ENCODE measurements around the gene HERC6. TPM values are rescaled to one million over a fixed set of nuclear protein-coding genes. Genes with fewer than 3 reads are reported as not detected.
"Not testable (repeated sequence)": the region's sequence is repeated elsewhere in the genome, so short reads cannot be mapped to it uniquely, and the experiment has no call there.

Gene HERC6
- total RNA-seq, 1 experiment from 2014 or later: 7.6 TPM

DNA sequence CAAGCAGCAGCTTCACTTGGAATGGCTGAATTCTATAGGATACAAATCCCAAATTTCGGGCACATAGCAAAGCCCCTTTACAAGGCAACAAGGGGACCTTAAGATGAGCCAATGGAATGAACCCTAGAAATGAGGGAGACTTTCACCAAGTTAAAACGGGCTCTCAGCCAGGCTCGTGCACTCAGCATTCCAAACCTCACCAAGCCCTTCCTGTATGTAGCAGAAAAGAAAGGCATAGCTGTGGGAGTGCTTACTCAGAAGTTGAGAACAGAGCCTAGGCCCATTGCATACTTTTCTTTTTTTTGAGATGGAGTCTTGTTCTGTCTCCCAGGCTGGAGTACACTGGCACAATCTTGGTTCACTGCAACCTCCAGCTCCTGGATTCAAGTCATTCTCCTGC is 67.5 kb downstream of the HERC6 start:
- intact Hi-C loops (cut with micrococcal nuclease; ENCODE audit: unreplicated experiment): loop anchor here (1.0 kb wide), 1 partner anchor 69 kb away; no protein-coding TSS in a partner anchor
- ChIA-PET CTCF (interaction anchor here (0.9 kb wide), 1 partner anchor 24 kb away, joined by 3 read pairs; no protein-coding TSS in a partner anchor), POLR2A (no interaction called here)
- Mint-ChIP-seq H3K27ac (ENCODE audit: unreplicated experiment) (no peak overlapping the region), H3K4me1 (ENCODE audit: low read depth, unreplicated experiment) (no peaks in the 10 kb centered on the region), H3K27me3 (ENCODE audit: insufficient read depth, unreplicated experiment) (no peaks in the 10 kb centered on the region), H3K9me3 (ENCODE audit: unreplicated experiment) (no peaks in the 10 kb centered on the region), H3K4me3 (ENCODE audit: unreplicated experiment) (no peak overlapping the region), H3K36me3 (ENCODE audit: insufficient read depth, unreplicated experiment) (no peaks in the 10 kb centered on the region)
- no peaks in the 10 kb centered on the region for H3K4me1 ChIP-seq
- H3K27me3 ChIP-seq (replicated peaks; ENCODE audit: control insufficient read depth, insufficient read depth, low read length): no peaks in the 10 kb centered on the region
- H3K4me3 ChIP-seq (ENCODE audit: low read depth, low read length): no peak overlapping the region
- TF ChIP-seq, protein P1, sequence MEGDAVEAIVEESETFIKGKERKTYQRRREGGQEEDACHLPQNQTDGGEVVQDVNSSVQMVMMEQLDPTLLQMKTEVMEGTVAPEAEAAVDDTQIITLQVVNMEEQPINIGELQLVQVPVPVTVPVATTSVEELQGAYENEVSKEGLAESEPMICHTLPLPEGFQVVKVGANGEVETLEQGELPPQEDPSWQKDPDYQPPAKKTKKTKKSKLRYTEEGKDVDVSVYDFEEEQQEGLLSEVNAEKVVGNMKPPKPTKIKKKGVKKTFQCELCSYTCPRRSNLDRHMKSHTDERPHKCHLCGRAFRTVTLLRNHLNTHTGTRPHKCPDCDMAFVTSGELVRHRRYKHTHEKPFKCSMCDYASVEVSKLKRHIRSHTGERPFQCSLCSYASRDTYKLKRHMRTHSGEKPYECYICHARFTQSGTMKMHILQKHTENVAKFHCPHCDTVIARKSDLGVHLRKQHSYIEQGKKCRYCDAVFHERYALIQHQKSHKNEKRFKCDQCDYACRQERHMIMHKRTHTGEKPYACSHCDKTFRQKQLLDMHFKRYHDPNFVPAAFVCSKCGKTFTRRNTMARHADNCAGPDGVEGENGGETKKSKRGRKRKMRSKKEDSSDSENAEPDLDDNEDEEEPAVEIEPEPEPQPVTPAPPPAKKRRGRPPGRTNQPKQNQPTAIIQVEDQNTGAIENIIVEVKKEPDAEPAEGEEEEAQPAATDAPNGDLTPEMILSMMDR (IDR thresholded peaks at IDR 0.05; ENCODE audit: insufficient read depth in 1 of 2, low read depth in 1 of 2, low read length in 1 of 2, severe bottlenecking in 1 of 2, unreplicated experiment in 1 of 2): no peak
- H3K36me3 ChIP-seq (ENCODE audit: control insufficient read depth, insufficient read depth, low read length): no peaks in the 10 kb centered on the region
- no TSS peak for BruUV-seq (replicated peaks)
- no peak for DNase-seq
- H3K9me3 ChIP-seq: no peaks in the 10 kb centered on the region

DNA sequence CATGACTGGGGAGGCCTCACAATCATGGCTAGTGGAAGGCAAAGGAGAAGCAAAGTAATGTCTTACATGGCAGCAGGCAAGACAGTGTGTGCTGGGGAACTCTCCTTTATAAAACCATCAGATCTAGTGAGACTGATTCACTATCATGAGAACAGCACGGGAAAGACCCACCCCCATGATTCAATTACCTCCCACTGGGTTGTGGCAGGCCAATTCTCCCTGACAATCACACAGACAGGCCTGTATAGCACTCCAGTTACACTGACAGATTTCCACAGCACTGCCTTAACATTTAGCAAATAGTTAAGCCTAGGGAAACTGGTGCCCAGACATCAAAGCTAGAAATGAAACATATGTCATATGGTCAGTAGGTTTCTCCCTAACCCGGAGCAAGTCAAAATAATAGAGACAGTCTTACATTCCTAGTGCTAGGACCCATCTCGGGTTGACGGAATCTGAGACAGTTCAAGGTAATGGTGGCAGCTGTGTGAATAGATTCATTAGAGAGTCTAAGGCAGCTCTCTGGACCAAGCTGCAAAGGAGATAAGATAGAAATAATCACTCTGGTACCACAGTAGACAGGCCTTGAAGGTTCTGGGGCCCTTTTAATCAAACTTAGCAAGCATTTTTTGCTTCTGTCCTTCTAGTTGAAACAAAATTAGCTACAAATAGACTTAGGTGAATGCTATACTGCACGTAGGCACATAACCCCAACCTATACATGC is 68.9 kb downstream of the HERC6 start:
- H3K4me3 Mint-ChIP-seq (ENCODE audit: unreplicated experiment): no peak overlapping the region
- Histone ChIP-seq H3K9me3 (no peaks in the 10 kb centered on the region), H3K36me3 (ENCODE audit: control insufficient read depth, insufficient read depth, low read length) (no peaks in the 10 kb centered on the region), H3K4me1 (no peaks in the 10 kb centered on the region), H3K27me3 (replicated peaks; ENCODE audit: control insufficient read depth, insufficient read depth, low read length) (no peaks in the 10 kb centered on the region), H3K4me3 (ENCODE audit: low read depth, low read length) (no peak overlapping the region)
- no peak overlapping the region for H3K27ac Mint-ChIP-seq (ENCODE audit: unreplicated experiment)
- no peak for DNase-seq
- CTCF ChIA-PET: no interaction called here
- TF ChIP-seq, protein P1 (IDR thresholded peaks at IDR 0.05; ENCODE audit: insufficient read depth in 1 of 2, low read depth in 1 of 2, low read length in 1 of 2, severe bottlenecking in 1 of 2, unreplicated experiment in 1 of 2): no peak
- no peaks in the 10 kb centered on the region for H3K4me1 Mint-ChIP-seq (ENCODE audit: low read depth, unreplicated experiment)
- no peaks in the 10 kb centered on the region for H3K9me3 Mint-ChIP-seq (ENCODE audit: unreplicated experiment)
- POLR2A ChIA-PET: no interaction called here
- BruUV-seq (replicated peaks): no TSS peak
- no peaks in the 10 kb centered on the region for H3K27me3 Mint-ChIP-seq (ENCODE audit: insufficient read depth, unreplicated experiment)
- intact Hi-C loops (cut with micrococcal nuclease; ENCODE audit: unreplicated experiment): no loop called here
- H3K36me3 Mint-ChIP-seq (ENCODE audit: insufficient read depth, unreplicated experiment): no peaks in the 10 kb centered on the region

DNA sequence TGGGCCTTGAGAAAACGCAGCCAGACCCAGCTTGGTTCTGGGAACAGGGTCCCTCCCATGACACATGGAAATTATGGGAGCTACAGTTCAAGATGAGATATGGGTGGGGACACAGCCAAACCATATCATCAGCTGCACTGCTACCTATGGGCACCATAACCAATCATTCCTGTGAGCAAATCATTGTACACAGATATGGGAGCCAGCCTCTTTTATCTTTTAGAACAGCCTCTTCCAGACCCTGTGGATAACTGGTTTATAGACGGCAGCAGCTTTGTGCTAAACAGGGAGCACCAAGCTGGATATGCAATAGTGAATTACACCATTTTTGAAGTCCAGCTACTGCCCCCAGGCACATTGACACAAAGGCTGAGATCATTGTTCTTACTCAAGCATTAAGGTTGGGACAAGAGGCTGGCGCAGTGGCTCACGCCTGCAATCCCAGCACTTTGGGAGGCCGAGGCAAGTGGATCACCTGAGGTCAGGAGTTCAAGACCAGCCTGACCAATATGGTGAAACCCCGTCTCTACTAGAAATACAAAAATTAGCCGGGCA is 69.6 kb downstream of the HERC6 start:
- POLR2A ChIA-PET; H3K9me3 ChIP-seq; BruUV-seq (replicated peaks); CTCF ChIA-PET; H3K27me3 ChIP-seq (replicated peaks; ENCODE audit: control insufficient read depth, insufficient read depth, low read length); H3K4me3 Mint-ChIP-seq (ENCODE audit: unreplicated experiment); H3K36me3 ChIP-seq (ENCODE audit: control insufficient read depth, insufficient read depth, low read length); H3K27ac Mint-ChIP-seq (ENCODE audit: unreplicated experiment); H3K4me1 Mint-ChIP-seq (ENCODE audit: low read depth, unreplicated experiment); H3K36me3 Mint-ChIP-seq (ENCODE audit: insufficient read depth, unreplicated experiment); H3K4me1 ChIP-seq; DNase-seq; H3K27me3 Mint-ChIP-seq (ENCODE audit: insufficient read depth, unreplicated experiment); H3K9me3 Mint-ChIP-seq (ENCODE audit: unreplicated experiment); intact Hi-C loops (cut with micrococcal nuclease; ENCODE audit: unreplicated experiment); H3K4me3 ChIP-seq (ENCODE audit: low read depth, low read length): not testable (repeated sequence)
